ENCODE data around the gene TRPM4. TPM values are rescaled to one million over a fixed set of nuclear protein-coding genes. Genes with fewer than 3 reads are reported as not detected.
"Not testable (repeated sequence)": the region's sequence is repeated elsewhere in the genome, so short reads cannot be mapped to it uniquely, and the experiment has no call there.

Gene TRPM4
- total and polyA plus RNA-seq, 2 experiments from 2014 or later, result 74.2 to 106 TPM

- no peak overlapping the region for H3K4me3 ChIP-seq
- H3K36me3 ChIP-seq, result peaks cover 41% of the 10 kb centered on the region
- H3K27me3 ChIP-seq, result no peaks in the 10 kb centered on the region
- H3K9me3 ChIP-seq (ENCODE audit: low read depth), result no peaks in the 10 kb centered on the region
- no peak overlapping the region for H3K27ac ChIP-seq
- no peaks in the 10 kb centered on the region for H3K4me1 ChIP-seq (ENCODE audit: low read depth)
- no peak for TF ChIP-seq CTCF (IDR thresholded peaks at IDR 0.05; ENCODE audit: low read depth, low read length)
- no peak for DNase-seq (ENCODE audit: low read depth in 1 of 2, low spot score in 1 of 2)
Measured at GRCh38 chr19:49194408-49194807, 36.8 kb downstream of the TRPM4 start.

GRCh38 chr19:49196527-49197240 is 39.1 kb downstream of the TRPM4 start:
- no peaks in the 10 kb centered on the region for H3K27me3 ChIP-seq
- H3K4me1 ChIP-seq (ENCODE audit: low read depth), result no peaks in the 10 kb centered on the region
- TF ChIP-seq CTCF (IDR thresholded peaks at IDR 0.05; ENCODE audit: low read depth, low read length), result no peak
- no peak overlapping the region for H3K4me3 ChIP-seq
- H3K9me3 ChIP-seq (ENCODE audit: low read depth), result no peaks in the 10 kb centered on the region
- H3K27ac ChIP-seq, result no peak overlapping the region
- peaks cover 39% of the 10 kb centered on the region for H3K36me3 ChIP-seq
- DNase-seq (ENCODE audit: low read depth in 1 of 2, low spot score in 1 of 2), result peak in 1 of 2 donors; percentile 12

- Histone ChIP-seq H3K36me3 (peaks cover 47% of the 10 kb centered on the region), H3K27ac (no peak overlapping the region), H3K4me3 (no peak overlapping the region), H3K4me1 (ENCODE audit: low read depth) (no peaks in the 10 kb centered on the region), H3K9me3 (ENCODE audit: low read depth) (no peaks in the 10 kb centered on the region), H3K27me3 (no peaks in the 10 kb centered on the region)
- TF ChIP-seq CTCF (IDR thresholded peaks at IDR 0.05; ENCODE audit: low read depth, low read length), result no peak
- DNase-seq (ENCODE audit: low read depth in 1 of 2, low spot score in 1 of 2), result no peak
Measured at GRCh38 chr19:49200238-49200862, 42.8 kb downstream of the TRPM4 start.

- peaks cover 47% of the 10 kb centered on the region for H3K36me3 ChIP-seq
- no peak overlapping the region for H3K4me3 ChIP-seq
- no peak overlapping the region for H3K27ac ChIP-seq
- no peaks in the 10 kb centered on the region for H3K9me3 ChIP-seq (ENCODE audit: low read depth)
- DNase-seq (ENCODE audit: low read depth in 1 of 2, low spot score in 1 of 2), result no peak
- no peak for TF ChIP-seq CTCF (IDR thresholded peaks at IDR 0.05; ENCODE audit: low read depth, low read length)
- no peaks in the 10 kb centered on the region for H3K27me3 ChIP-seq
- no peaks in the 10 kb centered on the region for H3K4me1 ChIP-seq (ENCODE audit: low read depth)
Measured at GRCh38 chr19:49201042-49201441, 43.5 kb downstream of the TRPM4 start.

GRCh38 chr19:49205114-49205513 is 47.5 kb downstream of the TRPM4 start:
- Histone ChIP-seq H3K36me3 (peaks cover 40% of the 10 kb centered on the region), H3K9me3 (ENCODE audit: low read depth) (no peaks in the 10 kb centered on the region), H3K4me1 (ENCODE audit: low read depth) (no peaks in the 10 kb centered on the region), H3K27me3 (no peaks in the 10 kb centered on the region), H3K27ac (no peak overlapping the region), H3K4me3 (no peak overlapping the region)
- DNase-seq (ENCODE audit: low read depth in 1 of 2, low spot score in 1 of 2), result no peak
- no peak for TF ChIP-seq CTCF (IDR thresholded peaks at IDR 0.05; ENCODE audit: low read depth, low read length)

- H3K27ac ChIP-seq; H3K4me1 ChIP-seq (ENCODE audit: low read depth); H3K4me3 ChIP-seq; H3K27me3 ChIP-seq; DNase-seq (ENCODE audit: low read depth in 1 of 2, low spot score in 1 of 2); H3K9me3 ChIP-seq (ENCODE audit: low read depth): not testable (repeated sequence)
- H3K36me3 ChIP-seq, result peaks cover 22% of the 10 kb centered on the region
Measured at GRCh38 chr19:49209502-49209901, 51.9 kb downstream of the TRPM4 start.
